Measurements from ENCODE around the gene MS4A7. TPM values are rescaled to one million over a fixed set of nuclear protein-coding genes. Genes with fewer than 3 reads are reported as not detected.

The MS4A7 gene
- total RNA-seq, 1 donor from 2014 or later, result not detected

- DNase-seq (ENCODE audit: low read depth), result no peak
- Histone ChIP-seq H3K27me3 (ENCODE audit: control insufficient read depth, insufficient read depth, low read length) (no peaks in the 10 kb centered on the region), H3K36me3 (ENCODE audit: control insufficient read depth, insufficient read depth, low read length) (no peaks in the 10 kb centered on the region), H3K4me3 (ENCODE audit: low read depth, low read length) (no peak overlapping the region)
- TF ChIP-seq CTCF (IDR thresholded peaks at IDR 0.05; ENCODE audit: insufficient read depth, low read length, poor library complexity, severe bottlenecking), result no peak
Measured at GRCh38 chr11:60390419-60390818, 12.1 kb downstream of the MS4A7 start.

- no peak for TF ChIP-seq CTCF (IDR thresholded peaks at IDR 0.05; ENCODE audit: insufficient read depth, low read length, poor library complexity, severe bottlenecking)
- H3K27me3 ChIP-seq (ENCODE audit: control insufficient read depth, insufficient read depth, low read length), result no peaks in the 10 kb centered on the region
- no peak overlapping the region for H3K4me3 ChIP-seq (ENCODE audit: low read depth, low read length)
- no peak for DNase-seq (ENCODE audit: low read depth)
- no peaks in the 10 kb centered on the region for H3K36me3 ChIP-seq (ENCODE audit: control insufficient read depth, insufficient read depth, low read length)
Measured at GRCh38 chr11:60392361-60392760, 14.0 kb downstream of the MS4A7 start.

- Histone ChIP-seq H3K4me3 (ENCODE audit: low read depth, low read length) (no peak overlapping the region), H3K36me3 (ENCODE audit: control insufficient read depth, insufficient read depth, low read length) (no peaks in the 10 kb centered on the region), H3K27me3 (ENCODE audit: control insufficient read depth, insufficient read depth, low read length) (no peaks in the 10 kb centered on the region)
- DNase-seq (ENCODE audit: low read depth), result no peak
- no peak for TF ChIP-seq CTCF (IDR thresholded peaks at IDR 0.05; ENCODE audit: insufficient read depth, low read length, poor library complexity, severe bottlenecking)
Measured at GRCh38 chr11:60393016-60393415, 14.7 kb downstream of the MS4A7 start.

GRCh38 chr11:60394666-60395380 is 16.5 kb downstream of the MS4A7 start:
- DNase-seq (ENCODE audit: low read depth), result no peak
- no peak for TF ChIP-seq CTCF (IDR thresholded peaks at IDR 0.05; ENCODE audit: insufficient read depth, low read length, poor library complexity, severe bottlenecking)
- Histone ChIP-seq H3K27me3 (ENCODE audit: control insufficient read depth, insufficient read depth, low read length) (no peaks in the 10 kb centered on the region), H3K36me3 (ENCODE audit: control insufficient read depth, insufficient read depth, low read length) (no peaks in the 10 kb centered on the region), H3K4me3 (ENCODE audit: low read depth, low read length) (no peak overlapping the region)

GRCh38 chr11:60396382-60396781 is 18.1 kb downstream of the MS4A7 start, which contains the start of gene MS4A14:
MS4A14 (plus strand) TSS chr11:60396459; CDS start chr11:60396579, 120 bp downstream.
- Histone ChIP-seq H3K27me3 (ENCODE audit: control insufficient read depth, insufficient read depth, low read length) (no peaks in the 10 kb centered on the region), H3K4me3 (ENCODE audit: low read depth, low read length) (no peak within 1 kb of the TSS), H3K36me3 (ENCODE audit: control insufficient read depth, insufficient read depth, low read length) (no peaks in the 10 kb centered on the region)
- no peak for TF ChIP-seq CTCF (IDR thresholded peaks at IDR 0.05; ENCODE audit: insufficient read depth, low read length, poor library complexity, severe bottlenecking)
- no peak for DNase-seq (ENCODE audit: low read depth)

- no peak for TF ChIP-seq CTCF (IDR thresholded peaks at IDR 0.05; ENCODE audit: insufficient read depth, low read length, poor library complexity, severe bottlenecking)
- Histone ChIP-seq H3K36me3 (ENCODE audit: control insufficient read depth, insufficient read depth, low read length) (no peaks in the 10 kb centered on the region), H3K27me3 (ENCODE audit: control insufficient read depth, insufficient read depth, low read length) (no peaks in the 10 kb centered on the region), H3K4me3 (ENCODE audit: low read depth, low read length) (no peak overlapping the region)
- DNase-seq (ENCODE audit: low read depth), result no peak
Measured at GRCh38 chr11:60396799-60397198, 18.5 kb downstream of the MS4A7 start.
